Choroid plexus epithelial cell (primary cell): ENCODE measurements around the gene RPTOR.

ENCODE experiments used
- DNase-seq: peaks from one replicate; pipeline ENCODE4 v3.0.0-alpha.2; 2010; ENCODE audit warnings: low read depth
- H3K4me3 ChIP-seq: 2 replicates; pipeline ENCODE4 v1.5.1; 2011; ENCODE audit warnings: low read depth, mild to moderate bottlenecking, control low read depth, low read length, moderate library complexity
- TF ChIP-seq, protein P1 (sequence below): conservative IDR thresholded peaks from 2 replicates; pipeline ENCODE4 v1.5.1; 2011; ENCODE audit warnings: low read depth, mild to moderate bottlenecking, control low read depth, inconsistent platforms, low read length, moderate library complexity

RPTOR gene

GRCh38 chr17:80829166-80829813 lies 284.7 kb downstream of the RPTOR start:
- no peak for DNase-seq
- H3K4me3 ChIP-seq, result no peak overlapping the region
- TF ChIP-seq, protein P1, sequence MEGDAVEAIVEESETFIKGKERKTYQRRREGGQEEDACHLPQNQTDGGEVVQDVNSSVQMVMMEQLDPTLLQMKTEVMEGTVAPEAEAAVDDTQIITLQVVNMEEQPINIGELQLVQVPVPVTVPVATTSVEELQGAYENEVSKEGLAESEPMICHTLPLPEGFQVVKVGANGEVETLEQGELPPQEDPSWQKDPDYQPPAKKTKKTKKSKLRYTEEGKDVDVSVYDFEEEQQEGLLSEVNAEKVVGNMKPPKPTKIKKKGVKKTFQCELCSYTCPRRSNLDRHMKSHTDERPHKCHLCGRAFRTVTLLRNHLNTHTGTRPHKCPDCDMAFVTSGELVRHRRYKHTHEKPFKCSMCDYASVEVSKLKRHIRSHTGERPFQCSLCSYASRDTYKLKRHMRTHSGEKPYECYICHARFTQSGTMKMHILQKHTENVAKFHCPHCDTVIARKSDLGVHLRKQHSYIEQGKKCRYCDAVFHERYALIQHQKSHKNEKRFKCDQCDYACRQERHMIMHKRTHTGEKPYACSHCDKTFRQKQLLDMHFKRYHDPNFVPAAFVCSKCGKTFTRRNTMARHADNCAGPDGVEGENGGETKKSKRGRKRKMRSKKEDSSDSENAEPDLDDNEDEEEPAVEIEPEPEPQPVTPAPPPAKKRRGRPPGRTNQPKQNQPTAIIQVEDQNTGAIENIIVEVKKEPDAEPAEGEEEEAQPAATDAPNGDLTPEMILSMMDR, result no peak

DNA sequence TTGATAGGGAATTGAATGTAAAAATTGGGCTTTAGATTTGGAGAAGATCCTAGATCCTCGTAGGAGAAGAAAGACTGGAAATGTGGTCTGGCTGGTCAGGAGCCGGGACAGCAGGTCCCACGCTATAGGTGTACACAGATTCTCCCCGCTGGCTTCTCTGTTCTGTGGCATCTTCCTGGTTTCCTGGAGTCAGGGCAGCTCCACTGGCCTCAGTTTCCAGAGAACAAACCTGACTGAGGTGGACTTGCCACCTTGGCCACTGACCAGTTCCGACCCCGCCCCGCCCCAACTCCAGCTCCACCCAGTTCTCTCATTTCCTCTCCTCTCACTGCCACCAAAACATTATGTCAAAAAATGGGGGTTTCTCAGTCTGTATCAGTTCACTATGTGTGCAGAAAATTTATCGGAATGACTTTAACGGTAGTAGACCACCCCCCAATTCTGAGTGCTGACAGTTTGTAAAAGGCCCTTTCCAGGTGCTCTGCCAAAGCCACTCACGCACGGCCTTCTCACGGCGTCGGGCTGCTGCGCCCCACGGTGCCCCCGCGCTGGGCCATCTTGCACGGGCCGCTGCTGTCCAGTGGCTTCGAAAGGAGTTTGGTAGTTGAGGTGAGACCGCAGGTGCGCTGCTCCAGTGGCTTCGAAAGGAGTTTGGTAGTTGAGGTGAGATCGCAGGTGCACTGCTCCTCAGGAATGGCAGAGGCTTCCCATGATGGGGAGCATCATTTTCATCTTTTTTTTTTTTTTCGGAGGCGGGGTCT lies 285.6 kb downstream of the RPTOR start:
- no peak overlapping the region for H3K4me3 ChIP-seq
- DNase-seq, result no peak
- TF ChIP-seq, protein P1, result no peak

DNA sequence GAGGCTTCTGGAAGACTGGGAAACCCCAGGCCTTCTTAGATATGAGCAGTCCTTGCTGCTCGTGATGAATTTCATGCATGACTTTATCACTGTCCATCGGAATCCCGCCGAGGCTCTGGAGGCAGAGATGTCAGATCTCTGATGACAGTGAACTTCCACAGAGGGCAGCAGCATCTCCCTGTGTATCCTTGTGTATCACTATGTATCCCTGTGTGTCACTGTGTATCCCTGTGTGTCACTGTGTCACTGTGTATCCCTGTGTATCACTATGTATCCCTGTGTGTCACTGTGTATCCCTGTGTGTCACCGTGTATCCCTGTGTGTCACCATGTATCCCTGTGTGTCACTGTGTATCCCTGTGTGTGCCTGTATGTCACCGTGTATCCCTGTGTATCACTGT lies 286.9 kb downstream of the RPTOR start:
- no peak for DNase-seq
- TF ChIP-seq, protein P1, result no peak

GRCh38 chr17:80832266-80832676 lies 287.6 kb downstream of the RPTOR start:
- TF ChIP-seq, protein P1, result no peak
- peak; percentile 80 for DNase-seq
- peak overlapping the region; percentile 63 for H3K4me3 ChIP-seq

More for the DNA sequence above, 286.9 kb downstream of the RPTOR start:
- no peak overlapping the region for H3K4me3 ChIP-seq

- TF ChIP-seq, protein P1, result no peak
Observed at GRCh38 chr17:80832888-80833583, 288.4 kb downstream of the RPTOR start.

GRCh38 chr17:80833952-80834892 lies 289.6 kb downstream of the RPTOR start:
- no peak overlapping the region for H3K4me3 ChIP-seq
- peak; percentile 74 for DNase-seq
- TF ChIP-seq, protein P1, result no peak

More at GRCh38 chr17:80832888-80833583, 288.4 kb downstream of the RPTOR start:
- H3K4me3 ChIP-seq, result peak overlapping the region; percentile 63
- DNase-seq, result peak; percentile 98
